ENCODE results near the gene MITF.

The MITF gene

DNA sequence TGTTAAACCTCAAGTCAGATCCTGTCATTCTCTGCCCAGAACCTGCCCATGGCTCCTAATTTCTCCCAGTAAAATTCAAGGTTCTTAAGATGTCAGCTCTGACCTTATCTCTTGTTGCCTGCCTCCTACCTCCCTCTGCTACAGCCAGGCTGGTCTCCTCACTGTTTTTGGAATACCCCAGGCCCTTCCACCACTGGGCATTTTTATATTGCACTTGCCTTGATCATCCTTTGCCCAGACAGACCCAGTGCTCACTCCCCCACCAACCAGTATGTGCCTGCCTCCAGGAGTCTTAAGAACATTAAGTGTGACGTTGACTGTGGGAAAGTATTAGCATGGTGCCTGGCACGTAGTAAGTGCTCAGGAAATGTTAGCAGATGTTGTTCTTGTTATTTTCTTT is 3.1 kb downstream of the MITF start:
- Mint-ChIP-seq H3K4me1 (no peaks in the 10 kb centered on the region), H3K27ac (no peak overlapping the region), H3K36me3 (no peaks in the 10 kb centered on the region), H3K9me3 (no peaks in the 10 kb centered on the region), H3K4me3 (no peak overlapping the region)
- DNase-seq (ENCODE audit: low spot score in 2 of 2) (no peak), ATAC-seq (no peak)

DNA sequence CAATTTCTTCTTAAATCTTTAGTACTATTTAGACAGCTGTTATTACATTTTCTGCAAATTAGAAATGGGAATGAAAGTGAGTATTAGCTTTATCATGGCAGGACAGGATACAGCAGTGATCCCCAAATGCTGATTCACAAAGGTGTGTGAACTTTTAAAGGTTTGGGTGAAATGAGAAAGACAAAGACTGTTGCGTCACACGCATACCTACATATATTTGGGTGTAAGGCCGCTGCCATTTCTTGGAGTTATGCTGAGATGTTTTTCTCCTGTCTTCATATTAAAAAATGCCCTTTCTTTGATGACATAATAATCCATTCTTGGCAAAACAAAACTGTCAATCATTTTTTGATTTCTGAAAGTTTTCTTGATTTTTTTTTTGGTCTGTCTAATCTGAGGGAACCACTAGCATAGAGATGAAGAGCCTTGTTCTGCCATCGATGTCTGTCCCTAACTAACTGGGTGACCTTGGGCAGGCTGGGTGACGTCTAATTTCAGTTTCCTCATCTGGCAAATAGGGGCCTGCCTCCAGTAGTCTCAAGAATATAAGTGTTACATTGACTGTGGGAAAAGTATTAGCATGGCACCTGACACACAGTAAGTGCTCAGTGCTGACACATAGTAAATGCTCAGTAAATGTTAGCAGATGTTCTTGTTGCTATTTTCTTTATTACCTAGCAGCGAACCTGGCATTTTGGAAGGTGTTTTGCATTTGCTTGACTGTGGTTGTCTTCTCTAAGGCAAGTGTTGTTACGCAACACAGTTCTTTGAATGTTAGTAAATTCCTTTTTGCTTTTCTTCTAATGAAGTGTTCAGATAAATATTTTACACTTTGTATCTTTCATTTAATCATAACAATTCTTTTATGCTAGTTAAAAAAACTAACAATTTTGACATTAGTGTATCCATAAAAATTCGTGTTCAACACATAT is 5.0 kb downstream of the MITF start:
- Mint-ChIP-seq H3K4me1 (no peaks in the 10 kb centered on the region), H3K4me3 (no peak overlapping the region), H3K27ac (no peak overlapping the region), H3K36me3 (no peaks in the 10 kb centered on the region), H3K9me3 (no peaks in the 10 kb centered on the region)
- DNase-seq (ENCODE audit: low spot score in 2 of 2) = no peak
- no peak for ATAC-seq

DNA sequence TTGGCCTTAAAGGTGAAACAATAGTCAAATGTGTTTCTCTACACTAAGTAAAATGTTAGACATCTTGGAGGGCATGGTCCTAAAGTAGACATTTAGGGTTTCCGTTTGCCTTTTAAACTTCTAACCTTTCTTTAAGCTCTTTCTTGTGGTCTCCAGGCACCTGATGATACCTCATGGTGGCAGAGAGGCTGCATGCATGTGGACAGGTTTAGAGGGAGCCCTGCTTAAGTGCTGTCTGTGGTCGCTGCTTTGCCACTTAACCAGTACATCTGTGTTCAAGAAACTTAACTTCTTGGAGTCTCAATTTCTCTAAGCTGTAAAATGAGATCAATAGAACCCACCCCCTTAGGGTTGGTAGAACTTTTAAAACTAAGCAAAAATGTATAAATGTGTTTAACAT is 6.2 kb downstream of the MITF start:
- H3K9me3 Mint-ChIP-seq = no peaks in the 10 kb centered on the region
- no peak for DNase-seq (ENCODE audit: low spot score in 2 of 2)

DNA sequence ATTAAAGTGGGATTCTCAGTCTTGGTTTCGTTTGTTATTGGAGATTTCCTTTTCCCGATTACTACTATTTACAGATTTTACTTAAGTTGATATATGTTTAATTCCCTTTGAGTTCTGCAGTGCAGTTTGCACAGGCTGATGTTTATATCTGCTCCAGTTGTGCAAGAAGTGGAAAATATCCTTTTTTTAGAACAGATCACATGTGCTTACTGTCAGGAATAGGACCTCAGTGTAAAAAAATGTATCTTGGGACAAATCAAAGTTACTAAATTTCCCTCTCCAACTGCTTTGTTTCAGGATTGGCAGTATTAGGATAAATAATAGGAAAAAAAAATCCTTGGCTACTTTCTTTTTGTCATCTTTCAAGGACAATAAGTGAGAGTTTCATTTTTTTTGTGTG is 6.9 kb downstream of the MITF start:
- Mint-ChIP-seq H3K4me1 (no peaks in the 10 kb centered on the region), H3K36me3 (no peaks in the 10 kb centered on the region), H3K9me3 (no peaks in the 10 kb centered on the region), H3K27ac (no peak overlapping the region), H3K4me3 (no peak overlapping the region)
- ATAC-seq = no peak
- no peak for DNase-seq (ENCODE audit: low spot score in 2 of 2)

More for the DNA sequence above, 6.2 kb downstream of the MITF start:
- Mint-ChIP-seq H3K27ac (no peak overlapping the region), H3K4me3 (no peak overlapping the region), H3K4me1 (no peaks in the 10 kb centered on the region), H3K36me3 (no peaks in the 10 kb centered on the region)
- ATAC-seq = no peak

DNA sequence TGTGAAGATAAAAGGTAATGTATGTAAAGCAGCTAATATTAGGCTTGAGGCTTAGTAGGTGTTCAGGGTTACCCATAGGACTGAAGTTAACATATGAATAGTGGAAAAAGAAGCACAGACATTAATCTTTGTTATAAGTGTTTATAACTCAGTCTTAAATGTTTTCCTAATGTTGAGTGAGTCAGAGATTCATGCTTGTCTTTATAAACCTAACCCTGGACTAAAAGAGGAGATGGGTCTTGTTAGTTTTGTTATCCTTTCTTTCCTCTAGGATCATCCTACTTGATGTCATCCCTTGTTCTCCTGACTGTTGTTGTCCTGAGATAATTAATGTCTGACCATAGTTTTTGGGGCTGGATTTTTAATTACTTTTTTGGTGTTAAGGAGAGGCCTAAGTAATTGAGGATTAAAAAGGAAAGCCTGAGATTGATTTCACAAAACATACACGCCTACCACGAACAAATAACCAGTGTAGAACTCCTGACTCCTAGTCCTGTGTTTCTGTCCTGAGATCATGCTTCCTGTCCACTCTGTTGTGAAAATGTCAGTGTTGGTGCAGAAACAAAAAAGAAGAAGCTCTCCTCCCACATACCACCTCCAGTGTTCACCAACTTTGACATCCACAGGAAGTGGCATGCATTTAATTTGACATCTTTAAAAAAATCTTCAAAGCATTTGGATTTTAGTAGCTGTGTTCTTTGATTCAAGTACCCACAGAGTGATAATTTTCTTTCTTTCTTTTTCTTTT is 8.4 kb downstream of the MITF start:
- ATAC-seq (no peak), DNase-seq (ENCODE audit: low spot score in 2 of 2) (no peak)
- Mint-ChIP-seq H3K27ac (no peak overlapping the region), H3K9me3 (peaks cover 3% of the 10 kb centered on the region), H3K4me1 (no peaks in the 10 kb centered on the region), H3K4me3 (no peak overlapping the region), H3K36me3 (no peaks in the 10 kb centered on the region)

DNA sequence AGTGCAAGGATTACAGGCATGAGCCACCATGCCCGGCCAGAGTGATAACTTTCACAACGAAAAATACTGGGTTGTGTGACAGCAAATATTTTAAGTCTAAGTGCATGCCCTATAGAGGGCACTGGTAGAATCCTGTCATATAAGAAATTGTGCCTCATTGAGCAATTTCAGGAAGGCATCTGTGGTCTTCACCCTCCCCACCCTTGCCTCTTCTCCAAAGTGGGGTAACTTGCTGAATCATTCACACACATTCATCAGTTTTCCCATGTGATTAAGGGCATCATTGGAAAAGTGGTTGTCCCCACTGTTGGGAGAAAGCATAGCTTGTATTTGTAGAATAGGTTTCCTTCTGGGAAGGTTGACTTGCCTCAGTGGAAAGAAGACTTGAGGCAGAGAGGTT is 9.2 kb downstream of the MITF start:
- H3K36me3 Mint-ChIP-seq = no peaks in the 10 kb centered on the region
- H3K9me3 Mint-ChIP-seq = peaks cover 3% of the 10 kb centered on the region
- no peak overlapping the region for H3K27ac Mint-ChIP-seq
- H3K4me3 Mint-ChIP-seq = no peak overlapping the region
- ATAC-seq = no peak
- no peak for DNase-seq (ENCODE audit: low spot score in 2 of 2)
- no peaks in the 10 kb centered on the region for H3K4me1 Mint-ChIP-seq

DNA sequence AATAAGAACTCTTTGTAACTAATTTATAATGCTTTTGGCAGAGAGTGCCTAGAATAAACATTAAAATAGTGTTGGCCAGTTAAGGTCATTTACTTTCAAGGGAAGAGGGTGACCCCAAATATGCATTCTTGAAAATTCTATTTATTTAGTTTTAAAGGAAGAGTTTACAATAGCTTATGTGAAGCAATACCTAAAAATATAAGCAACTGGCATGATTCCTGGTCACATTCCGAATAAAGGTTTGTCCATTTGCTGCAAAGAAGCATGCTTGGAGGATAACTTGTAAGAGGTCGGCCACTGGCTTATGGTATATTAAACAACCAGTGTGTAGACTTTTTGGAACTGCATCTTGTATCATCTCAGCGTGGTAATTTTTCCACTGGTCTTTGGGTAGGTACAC is 10.2 kb downstream of the MITF start:
- ATAC-seq = no peak
- Mint-ChIP-seq H3K4me3 (no peak overlapping the region), H3K4me1 (no peaks in the 10 kb centered on the region), H3K27ac (no peak overlapping the region), H3K36me3 (no peaks in the 10 kb centered on the region), H3K9me3 (peaks cover 3% of the 10 kb centered on the region)
- DNase-seq (ENCODE audit: low spot score in 2 of 2) = no peak

DNA sequence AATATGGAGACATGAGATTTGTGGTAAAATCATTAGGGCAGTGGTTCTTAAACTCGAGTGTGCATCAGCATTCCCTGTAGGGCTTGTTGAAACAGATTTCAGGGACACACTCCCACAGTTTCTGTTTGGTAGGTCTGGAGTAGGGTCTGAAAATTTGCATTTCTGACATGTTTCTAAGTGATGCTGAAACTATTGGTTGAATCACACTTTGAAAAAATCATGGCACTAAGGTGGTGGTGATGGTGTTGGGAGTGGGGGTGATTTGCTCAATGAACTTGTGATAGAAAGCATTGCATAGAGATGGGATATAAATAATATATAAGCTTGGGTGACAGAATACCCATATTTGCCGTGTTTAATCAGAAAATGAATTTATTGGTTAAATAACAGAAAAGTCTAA is 11.3 kb downstream of the MITF start:
- Mint-ChIP-seq H3K4me3 (no peak overlapping the region), H3K27ac (no peak overlapping the region), H3K4me1 (no peaks in the 10 kb centered on the region), H3K36me3 (no peaks in the 10 kb centered on the region), H3K9me3 (peaks cover 3% of the 10 kb centered on the region)
- ATAC-seq (no peak), DNase-seq (ENCODE audit: low spot score in 2 of 2) (no peak)

DNA sequence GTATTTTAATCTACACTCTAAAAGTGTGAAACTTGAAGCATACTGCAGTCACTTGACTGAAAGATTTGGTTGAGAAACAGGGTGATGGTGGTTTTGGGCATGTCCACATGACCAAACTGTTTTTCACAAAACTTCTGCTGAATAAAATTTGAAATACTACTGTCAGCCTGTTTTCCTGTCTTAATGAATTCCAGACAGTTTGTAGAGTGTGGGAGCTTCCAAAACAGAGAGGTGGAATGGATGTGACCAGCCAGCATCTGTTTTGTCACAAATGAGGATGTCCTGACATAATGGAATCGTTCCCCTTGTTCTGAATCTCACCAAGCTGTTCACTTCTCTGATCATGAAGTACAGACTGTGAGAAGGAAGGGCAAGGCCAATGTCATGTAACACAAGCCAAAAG is 11.8 kb downstream of the MITF start:
- no peak for ATAC-seq
- Mint-ChIP-seq H3K36me3 (no peaks in the 10 kb centered on the region), H3K9me3 (peaks cover 3% of the 10 kb centered on the region), H3K27ac (no peak overlapping the region), H3K4me3 (no peak overlapping the region), H3K4me1 (no peaks in the 10 kb centered on the region)
- no peak for DNase-seq (ENCODE audit: low spot score in 2 of 2)

DNA sequence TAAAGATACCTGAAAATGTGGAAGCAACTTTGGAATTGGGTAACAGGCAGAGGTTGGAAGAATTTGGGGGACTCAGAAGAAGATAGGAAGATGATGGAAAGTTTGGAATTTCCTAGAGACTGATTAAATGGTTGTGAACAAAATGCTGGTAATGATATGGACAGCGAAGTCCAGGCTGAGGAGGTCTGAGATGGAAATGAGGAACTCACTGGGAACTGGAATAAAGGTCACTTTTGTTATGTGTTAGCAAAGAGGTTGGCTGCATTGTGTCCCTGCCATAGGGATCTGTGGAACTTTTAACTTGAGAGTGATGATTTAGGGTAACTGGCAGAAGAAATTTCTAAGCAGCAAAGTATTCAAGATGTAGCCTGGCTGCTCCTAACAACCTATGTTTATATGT is 13.0 kb downstream of the MITF start:
- Mint-ChIP-seq H3K36me3 (no peaks in the 10 kb centered on the region), H3K4me3 (no peak overlapping the region), H3K9me3 (peaks cover 4% of the 10 kb centered on the region), H3K4me1 (no peaks in the 10 kb centered on the region), H3K27ac (no peak overlapping the region)
- ATAC-seq (no peak), DNase-seq (ENCODE audit: low spot score in 2 of 2) (no peak)

DNA sequence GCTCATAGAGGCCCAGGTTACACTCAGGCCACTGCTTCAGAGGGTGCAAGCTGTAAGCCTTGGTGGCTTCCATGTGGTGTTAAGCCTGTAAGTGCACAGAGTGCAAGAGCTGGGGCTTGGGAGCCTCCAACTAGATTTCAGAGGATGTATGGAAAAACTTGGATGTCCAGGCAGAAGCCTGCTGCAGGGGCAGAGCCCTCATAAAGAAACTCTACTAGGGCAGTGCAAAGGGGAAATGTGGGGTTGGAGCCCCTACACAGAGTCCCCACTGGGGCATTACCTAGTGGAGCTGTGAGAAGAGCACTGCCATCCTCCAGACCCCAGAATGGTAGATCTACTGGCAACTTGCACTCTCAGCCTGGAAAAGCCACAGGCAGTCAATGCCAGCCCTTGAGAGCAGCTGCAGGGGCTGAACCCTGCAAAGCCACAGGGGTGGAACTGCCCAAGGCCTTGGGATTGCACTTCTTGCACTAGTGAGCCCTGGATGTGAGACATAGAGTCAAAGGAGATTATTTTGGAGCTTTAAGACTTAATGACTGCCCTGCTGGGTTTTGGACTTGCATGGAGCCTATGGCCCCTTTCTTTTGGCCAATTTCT is 14.0 kb downstream of the MITF start:
- DNase-seq (ENCODE audit: low spot score in 2 of 2) = no peak
- H3K27ac Mint-ChIP-seq = no peak overlapping the region
- no peaks in the 10 kb centered on the region for H3K36me3 Mint-ChIP-seq
- ATAC-seq = no peak
- no peak overlapping the region for H3K4me3 Mint-ChIP-seq
- peaks cover 7% of the 10 kb centered on the region for H3K9me3 Mint-ChIP-seq
- H3K4me1 Mint-ChIP-seq = no peaks in the 10 kb centered on the region

DNA sequence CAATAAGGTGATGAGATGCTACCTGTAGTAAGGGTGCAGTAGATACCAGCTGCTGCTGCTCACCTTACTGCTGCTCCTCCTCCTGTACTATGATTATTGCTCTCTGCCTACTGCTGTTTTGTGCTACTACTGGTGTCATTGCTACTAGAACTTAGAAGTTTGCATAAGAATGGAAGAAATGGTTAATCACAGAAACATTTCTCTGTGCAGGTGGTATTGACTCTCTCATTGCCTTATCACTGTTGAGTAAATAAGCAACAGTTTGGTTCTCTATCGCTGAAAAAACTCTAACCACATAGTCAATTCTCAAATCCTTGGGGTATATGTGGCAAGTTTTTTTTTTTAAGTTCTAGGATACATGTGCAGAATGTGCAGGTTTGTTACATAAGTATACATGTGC is 16.5 kb downstream of the MITF start:
- no peak for ATAC-seq
- H3K4me3 Mint-ChIP-seq = no peak overlapping the region

DNA sequence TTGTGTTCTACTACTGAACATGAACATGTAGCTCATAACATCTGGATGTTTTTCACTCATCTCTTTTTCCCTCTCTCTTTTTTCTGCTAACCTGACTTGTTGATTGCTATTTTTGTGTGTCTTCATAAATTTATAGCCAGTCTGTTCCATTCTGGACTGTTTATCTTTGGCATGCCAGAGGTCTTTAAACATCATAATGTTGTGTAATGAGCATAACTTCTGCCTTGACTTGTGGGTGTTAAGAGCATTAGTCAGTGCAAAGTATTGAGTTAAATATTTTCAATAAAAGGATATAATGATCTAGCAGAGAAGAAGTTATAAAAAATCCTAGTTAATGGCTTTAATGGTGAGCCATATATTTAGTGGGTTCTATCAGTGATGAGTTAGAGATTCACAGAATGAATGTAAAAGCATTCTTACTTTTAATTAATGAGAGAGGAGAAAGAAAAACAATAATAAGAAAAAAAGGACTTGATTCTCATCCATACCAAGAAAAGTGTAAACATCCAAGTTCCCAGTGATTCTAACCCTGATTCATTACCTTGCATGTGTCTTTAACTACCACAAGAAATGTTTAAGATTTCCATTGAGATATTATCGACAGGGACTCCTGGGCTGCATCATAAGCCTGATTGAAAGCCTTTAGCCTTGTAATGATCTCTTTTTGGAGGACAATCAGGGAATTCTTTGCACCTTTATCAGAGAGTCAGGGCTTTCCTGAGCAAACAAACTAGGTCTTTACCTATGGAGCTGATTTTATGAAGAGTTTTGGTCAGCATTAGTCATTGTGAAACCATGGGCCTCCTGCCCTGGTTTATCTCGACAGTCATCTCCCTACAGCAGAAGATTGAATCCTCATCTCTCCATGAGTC is 22.9 kb downstream of the MITF start:
- DNase-seq (ENCODE audit: low spot score in 2 of 2) (no peak), ATAC-seq (peak; percentile 45)
- no peak overlapping the region for H3K4me3 Mint-ChIP-seq
- H3K9me3 Mint-ChIP-seq = peaks cover 3% of the 10 kb centered on the region
- no peak overlapping the region for H3K27ac Mint-ChIP-seq
- H3K4me1 Mint-ChIP-seq = no peaks in the 10 kb centered on the region
- no peaks in the 10 kb centered on the region for H3K36me3 Mint-ChIP-seq

More for the DNA sequence above, 16.5 kb downstream of the MITF start:
- Mint-ChIP-seq H3K27ac (no peak overlapping the region), H3K36me3 (no peaks in the 10 kb centered on the region), H3K9me3 (peaks cover 7% of the 10 kb centered on the region), H3K4me1 (no peaks in the 10 kb centered on the region)
- DNase-seq (ENCODE audit: low spot score in 2 of 2) = no peak

DNA sequence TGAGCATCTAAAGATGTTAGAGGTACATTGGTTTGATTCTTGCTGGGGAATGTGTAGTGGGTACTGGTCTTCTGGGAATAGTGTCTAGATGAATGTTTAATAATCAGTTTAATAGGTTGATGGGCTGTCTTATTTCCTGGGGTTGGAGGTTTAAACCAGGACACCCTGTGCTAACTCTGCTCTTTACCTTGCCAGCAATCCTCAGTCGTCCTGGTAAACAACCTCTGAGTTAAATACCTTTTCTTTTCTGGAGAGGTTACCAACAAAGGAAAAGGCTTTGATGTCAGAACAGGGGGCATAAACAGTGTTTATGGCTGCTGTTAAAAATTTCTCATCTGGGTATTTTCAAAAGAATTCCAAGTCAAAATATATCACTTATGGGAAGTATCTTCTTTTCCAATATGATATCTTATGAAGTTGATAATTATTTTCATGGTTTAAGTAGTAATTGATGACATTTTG is 23.5 kb downstream of the MITF start:
- Mint-ChIP-seq H3K9me3 (no peaks in the 10 kb centered on the region), H3K36me3 (no peaks in the 10 kb centered on the region), H3K4me3 (no peak overlapping the region), H3K27ac (no peak overlapping the region), H3K4me1 (no peaks in the 10 kb centered on the region)
- ATAC-seq (no peak), DNase-seq (ENCODE audit: low spot score in 2 of 2) (no peak)

DNA sequence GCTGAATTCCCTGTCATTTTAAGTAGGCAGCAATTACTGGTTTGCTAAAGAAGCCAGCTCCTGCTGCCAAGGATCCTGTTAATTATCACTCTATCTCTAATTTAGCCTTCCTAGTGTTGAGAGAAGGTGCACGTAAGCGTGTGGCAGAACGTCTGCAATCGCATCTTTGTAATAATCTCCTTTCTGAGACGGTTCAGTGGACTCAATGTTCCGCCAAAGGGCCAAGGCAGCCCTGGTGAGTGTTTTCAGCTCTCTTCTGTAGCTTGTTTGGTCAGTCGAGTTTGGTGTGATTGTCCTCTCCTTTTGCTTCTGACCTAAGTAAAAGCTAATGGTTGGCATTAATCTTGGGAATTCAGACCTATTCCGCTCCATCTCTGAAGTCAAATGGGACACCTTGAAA is 24.2 kb downstream of the MITF start:
- H3K4me3 Mint-ChIP-seq = no peak overlapping the region
- H3K36me3 Mint-ChIP-seq = no peaks in the 10 kb centered on the region
- ATAC-seq (no peak), DNase-seq (ENCODE audit: low spot score in 2 of 2) (no peak)
- no peaks in the 10 kb centered on the region for H3K9me3 Mint-ChIP-seq
- H3K27ac Mint-ChIP-seq = no peak overlapping the region
- H3K4me1 Mint-ChIP-seq = no peaks in the 10 kb centered on the region
